HG03097 (cell line): ENCODE results near the gene GPR12.
"Not testable (repeated sequence)": the region's sequence is repeated elsewhere in the genome, so short reads cannot be mapped to it uniquely, and the experiment has no call there.

ENCODE experiments used
- ATAC-seq: cut with Tn5 transposase; IDR thresholded peaks from one replicate; pipeline ENCODE4 v1.9.1; 2021; ENCODE audit not compliant: unreplicated experiment, low FRiP score

The GPR12 gene

GRCh38 chr13:26749285-26749684 is 11.3 kb downstream of the GPR12 start:
- ATAC-seq, result no peak

GRCh38 chr13:26747706-26748105 is 12.9 kb downstream of the GPR12 start:
- ATAC-seq, result no peak

- ATAC-seq, result no peak
Observed at GRCh38 chr13:26743971-26744370, 16.6 kb downstream of the GPR12 start.

DNA sequence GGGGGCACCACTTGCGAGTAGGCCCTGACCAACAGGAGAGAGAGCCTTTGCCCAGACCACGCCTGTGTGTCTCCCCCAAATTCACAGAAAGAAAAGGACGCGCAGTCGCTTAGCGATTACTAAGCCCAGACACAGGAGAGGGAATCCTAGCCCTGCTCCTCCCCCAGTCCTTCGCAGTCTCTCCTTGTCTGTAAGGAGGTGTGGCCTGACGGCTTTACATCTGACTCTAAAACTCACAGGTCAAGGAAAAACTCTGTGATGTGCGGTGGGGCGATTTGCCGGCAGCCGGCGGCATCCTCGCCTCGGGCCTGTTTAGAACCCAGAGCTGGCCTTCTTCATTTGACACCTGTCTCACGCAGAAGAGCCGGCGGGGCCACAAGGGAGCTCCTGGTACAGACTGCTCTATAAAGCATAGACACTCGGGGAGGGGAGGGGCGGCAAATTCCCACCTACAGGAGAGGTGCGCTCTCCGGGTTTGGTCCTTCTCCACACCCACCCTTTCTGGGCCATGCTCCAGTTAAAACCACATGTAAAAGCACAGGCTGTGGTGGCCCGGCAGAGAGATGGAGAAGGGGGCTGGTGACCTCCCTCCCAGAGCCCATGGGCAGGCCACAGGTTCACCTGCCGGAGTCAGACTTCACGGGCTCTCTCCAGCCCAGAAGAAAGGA is 17.8 kb downstream of the GPR12 start:
- ATAC-seq, result no peak

- ATAC-seq, result no peak
Observed at GRCh38 chr13:26735677-26736076, 24.9 kb downstream of the GPR12 start.

DNA sequence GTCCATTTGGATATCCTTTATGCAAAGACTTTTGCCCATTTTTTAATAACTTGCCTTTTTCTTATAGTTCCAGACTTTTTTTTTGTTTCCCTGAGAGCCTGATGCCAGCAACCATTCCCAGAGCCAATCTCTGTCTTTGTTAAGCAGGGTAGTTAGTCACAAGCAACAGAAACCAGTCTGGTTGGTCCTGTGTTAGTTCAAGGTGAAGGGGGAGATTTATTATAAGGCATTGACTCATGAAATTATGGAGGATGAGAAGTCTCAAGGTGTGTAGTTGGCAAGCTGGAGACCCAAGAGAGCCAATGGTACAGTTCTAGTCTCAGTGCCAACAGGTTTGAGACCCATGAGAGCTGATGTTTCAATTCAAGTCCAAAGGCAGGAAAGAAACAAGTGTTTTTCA is 33.0 kb downstream of the GPR12 start:
- ATAC-seq, result no peak

- ATAC-seq, result no peak
Observed at GRCh38 chr13:26727122-26727521, 33.5 kb downstream of the GPR12 start.

- no peak for ATAC-seq
Observed at GRCh38 chr13:26726684-26727083, 33.9 kb downstream of the GPR12 start.

DNA sequence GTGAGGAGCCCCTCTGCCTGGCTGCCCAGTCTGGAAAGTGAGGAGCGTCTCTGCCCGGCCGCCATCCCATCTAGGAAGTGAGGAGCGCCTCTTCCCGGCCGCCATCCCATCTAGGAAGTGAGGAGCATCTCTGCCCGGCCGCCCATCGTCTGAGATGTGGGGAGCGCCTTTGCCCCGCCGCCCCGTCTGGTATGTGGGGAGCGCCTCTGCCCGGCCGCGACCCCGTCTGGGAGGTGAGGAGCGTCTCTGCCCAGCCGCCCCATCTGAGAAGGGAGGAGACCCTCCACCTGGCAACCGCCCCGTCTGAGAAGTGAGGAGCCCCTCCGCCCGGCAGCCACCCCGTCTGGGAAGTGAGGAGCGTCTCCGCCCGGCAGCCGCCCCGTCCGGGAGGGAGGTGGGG is 37.0 kb downstream of the GPR12 start:
- ATAC-seq, result not testable (repeated sequence)

DNA sequence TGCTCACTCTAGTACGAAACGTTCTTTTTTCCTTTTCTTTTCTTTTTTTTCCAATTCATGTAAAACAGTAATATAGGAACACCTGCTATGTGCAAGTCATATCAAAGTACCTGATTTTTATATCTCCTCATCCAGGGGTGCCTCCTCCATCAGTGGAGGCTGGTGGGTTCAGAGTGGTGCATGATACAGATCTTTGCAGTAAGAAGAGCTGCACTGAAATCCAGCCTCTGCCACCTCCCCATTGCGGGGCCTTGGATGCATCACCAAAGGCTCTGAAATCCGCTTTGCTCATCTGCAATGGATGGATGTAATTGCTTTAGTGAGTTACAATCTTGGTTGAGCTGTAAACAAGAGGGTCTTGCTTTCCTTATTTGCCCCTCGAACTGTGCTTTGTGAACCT is 38.3 kb downstream of the GPR12 start:
- ATAC-seq, result no peak

DNA sequence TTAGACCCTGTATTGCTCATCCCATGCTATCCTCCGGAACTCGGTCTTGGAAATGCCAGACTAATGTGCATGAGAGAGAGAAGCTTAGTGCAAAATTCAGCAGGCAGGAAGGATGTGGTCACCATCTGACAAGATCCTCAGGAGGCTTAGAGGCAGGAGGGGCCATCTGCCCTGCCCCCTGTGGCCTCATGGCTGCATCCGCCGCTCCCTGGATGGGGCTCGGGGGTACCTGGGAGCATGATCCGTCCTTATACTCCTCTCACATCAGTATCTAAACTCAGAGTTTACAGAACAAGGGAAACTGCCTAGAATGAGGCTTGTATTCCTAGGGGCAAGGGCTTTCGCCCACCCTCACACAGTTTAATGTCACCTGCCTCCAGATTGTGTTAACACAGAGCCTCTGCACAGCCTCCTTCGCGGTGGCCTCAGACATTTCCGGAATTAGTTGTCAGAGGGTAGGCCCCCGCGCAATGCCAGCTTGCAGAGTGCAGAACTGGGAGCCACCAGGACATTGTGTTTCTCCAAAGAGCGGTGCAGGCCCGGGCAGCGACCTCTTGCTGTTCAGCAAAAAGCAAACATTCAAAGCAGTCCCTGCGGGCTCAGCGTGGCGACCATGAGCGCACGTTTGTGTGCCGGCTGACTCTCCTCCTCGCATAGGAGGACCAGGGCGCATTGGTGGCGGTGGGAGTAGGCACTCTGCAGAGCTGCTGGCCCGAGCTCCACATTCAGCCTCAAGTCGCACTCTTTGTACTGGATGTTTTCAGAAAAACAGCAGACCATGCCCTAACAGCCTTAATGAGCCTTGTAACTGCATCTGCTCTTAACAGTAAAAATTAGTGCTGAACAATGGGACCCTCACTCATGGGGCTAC is 39.1 kb downstream of the GPR12 start:
- ATAC-seq, result peak; percentile 91

- no peak for ATAC-seq
Observed at GRCh38 chr13:26719356-26719945, 41.1 kb downstream of the GPR12 start.

GRCh38 chr13:26718872-26719271 is 41.7 kb downstream of the GPR12 start:
- ATAC-seq, result no peak

GRCh38 chr13:26718146-26718545 is 42.4 kb downstream of the GPR12 start:
- no peak for ATAC-seq

DNA sequence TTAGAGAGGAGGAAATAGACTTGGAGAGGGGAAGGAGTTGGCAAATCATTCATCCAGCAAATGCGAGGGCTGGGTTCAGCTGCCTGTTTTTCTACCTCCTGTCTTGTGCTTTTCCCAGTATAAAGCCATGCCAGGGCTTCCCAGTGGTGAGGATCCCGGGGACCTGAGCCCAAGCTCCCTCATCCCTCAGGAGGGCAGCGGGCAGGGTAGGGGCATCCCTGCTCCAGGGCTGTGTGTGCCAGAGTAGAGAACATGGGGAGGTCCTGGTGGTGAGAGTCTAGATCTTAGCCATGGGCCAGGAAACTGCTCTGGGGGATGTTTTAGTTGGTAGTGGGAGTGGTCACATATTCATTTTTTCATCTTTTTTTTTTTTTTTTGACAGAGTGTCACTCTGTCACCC is 43.6 kb downstream of the GPR12 start:
- no peak for ATAC-seq

DNA sequence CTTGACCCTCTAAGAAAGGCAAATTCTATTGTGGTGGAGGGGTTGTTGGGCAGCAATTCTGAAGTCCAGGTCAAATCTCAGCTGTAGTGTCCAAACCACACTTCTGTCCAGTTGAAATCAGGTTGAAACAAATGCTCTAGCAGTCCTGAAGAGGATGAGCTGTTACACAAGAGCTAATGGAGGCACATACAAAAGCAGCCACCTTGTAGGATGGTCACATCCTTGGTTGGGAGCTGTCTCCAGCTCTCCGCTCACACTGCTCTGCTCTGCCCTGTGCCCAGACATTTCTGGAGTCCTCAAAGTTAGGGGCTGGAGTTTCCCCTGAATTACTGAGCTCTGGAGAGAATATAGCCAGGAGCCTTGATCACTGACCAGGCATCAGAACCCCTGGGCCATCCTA is 47.2 kb downstream of the GPR12 start:
- ATAC-seq, result no peak

- no peak for ATAC-seq
Observed at GRCh38 chr13:26711211-26711610, 49.4 kb downstream of the GPR12 start.

GRCh38 chr13:26710166-26710565 is 50.4 kb downstream of the GPR12 start:
- ATAC-seq, result no peak

DNA sequence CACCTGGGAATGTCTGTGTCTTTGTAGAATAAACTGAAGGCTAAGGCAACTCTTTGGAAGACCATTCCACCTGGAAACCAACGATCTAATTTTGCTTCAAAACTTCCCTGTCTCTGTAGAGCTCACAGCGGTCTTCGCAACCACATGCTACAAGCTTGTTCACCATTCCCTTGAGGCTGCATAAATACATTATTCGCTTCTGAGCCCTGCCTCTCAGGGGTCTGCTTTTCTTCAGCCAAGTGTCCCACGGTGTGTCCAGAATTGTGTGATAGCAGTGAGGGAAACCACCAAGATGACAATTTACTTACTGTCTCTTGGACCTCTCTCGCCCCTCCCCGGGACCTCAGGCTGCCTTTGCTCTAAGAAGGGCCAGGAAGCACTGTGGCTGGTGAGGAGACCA is 51.1 kb downstream of the GPR12 start:
- ATAC-seq, result no peak

DNA sequence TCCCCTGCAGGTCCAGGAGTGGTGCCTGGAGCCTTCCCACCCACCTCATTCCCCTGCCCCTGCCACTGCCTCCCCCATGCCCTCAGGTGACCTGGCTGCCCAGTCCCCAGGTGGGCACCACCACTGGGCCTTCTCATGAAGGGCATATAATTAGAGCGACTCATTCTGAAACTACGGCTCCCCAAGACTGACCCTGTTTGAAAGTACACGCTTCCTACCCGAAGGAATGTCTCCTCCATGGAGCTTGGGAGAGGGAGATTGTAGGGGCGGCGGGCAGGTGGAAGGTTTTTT is 52.6 kb downstream of the GPR12 start:
- ATAC-seq, result no peak

DNA sequence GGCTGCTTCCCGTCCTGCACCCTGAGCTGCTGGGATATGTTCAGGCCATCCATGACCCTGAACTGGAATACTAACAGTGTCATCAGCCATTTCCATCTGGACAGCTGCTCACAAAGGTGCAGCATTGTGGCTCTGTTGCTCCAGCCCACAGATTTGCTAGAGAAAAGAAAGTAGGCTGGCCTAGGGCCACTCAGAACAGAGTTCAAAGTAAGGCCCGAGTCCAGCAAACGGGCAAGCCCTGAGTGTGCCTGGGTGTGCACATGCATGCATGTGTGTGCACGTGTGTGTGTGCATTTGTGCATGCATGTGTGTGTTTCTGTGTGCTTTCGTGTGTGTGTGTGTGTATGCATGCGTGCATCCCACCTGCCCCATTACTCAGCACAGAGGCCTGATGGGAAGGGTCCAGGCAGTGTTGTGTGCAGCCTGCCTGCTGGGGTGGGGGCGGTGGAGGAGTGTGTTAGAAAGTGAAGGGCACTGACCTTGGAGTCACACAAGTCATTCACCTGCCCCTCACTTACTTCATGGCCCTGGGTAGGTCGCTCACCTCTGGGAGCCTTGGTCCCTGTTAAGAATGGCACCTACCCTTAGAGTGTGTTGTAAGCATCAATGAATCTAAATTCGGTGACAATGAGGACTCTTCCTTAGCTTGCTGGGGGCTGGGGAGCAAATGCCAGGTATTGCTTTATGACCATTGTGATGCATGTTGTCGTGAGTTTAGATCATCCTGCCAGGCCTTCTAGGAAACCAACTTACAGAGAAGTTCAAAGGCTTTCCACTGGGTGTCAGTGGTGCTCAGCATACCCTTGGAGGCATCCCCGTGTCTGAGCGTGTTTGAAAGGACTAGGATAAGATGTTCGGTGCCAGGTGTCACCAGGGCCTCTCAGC is 53.2 kb downstream of the GPR12 start:
- no peak for ATAC-seq
